Upper lobe of right lung (tissue), 1 donor: ENCODE results near the gene UBE2D3. TPM values are rescaled to one million over a fixed set of nuclear protein-coding genes. Genes with fewer than 3 reads are reported as not detected.
A peak's percentile ranks its signal among the peaks of the same experiment; 100 is the strongest.
"Not testable (repeated sequence)": the region's sequence is repeated elsewhere in the genome, so short reads cannot be mapped to it uniquely, and the experiment has no call there.

Experiments
- ATAC-seq: fragments of 200-7000 bp; cut with Tn5 transposase; one replicate; pipeline ENCODE4 v1.9.1; 2020; ENCODE audit warnings: mild to moderate bottlenecking, moderate library complexity
- DNase-seq: peaks from one replicate; pipeline ENCODE4 v3.0.0-alpha.2; 2020
- H3K27ac ChIP-seq: fragments of 200-600 bp; one replicate; pipeline ENCODE4 v1.8.0; 2022
- H3K27me3 ChIP-seq: fragments of 200-600 bp; one replicate; pipeline ENCODE4 v1.8.0; 2022; ENCODE audit warnings: mild to moderate bottlenecking
- H3K36me3 ChIP-seq: fragments of 200-600 bp; one replicate; pipeline ENCODE4 v1.8.0; 2022
- H3K4me1 ChIP-seq: fragments of 200-600 bp; one replicate; pipeline ENCODE4 v1.8.0; 2022
- H3K4me3 ChIP-seq: fragments of 200-600 bp; one replicate; pipeline ENCODE4 v1.8.0; 2022; ENCODE audit warnings: mild to moderate bottlenecking
- H3K9me3 ChIP-seq: fragments of 200-600 bp; one replicate; pipeline ENCODE4 v1.8.0; 2022
- intact Hi-C: fragments of 100-400 bp; cut with DNase I; formaldehyde crosslinking; loops from one replicate; pipeline ENCODE4 v1.11.0; 2022
- total RNA-seq: library from RNA; stranded (reverse); fragmentation: NEBNext Ultra II Directional; extraction: Animal tissue kit (Norgen Biotek cat#: 25700); gene quantifications from one replicate; pipeline ENCODE4 v1.2.1, GENCODE V29; 2021
- TF ChIP-seq, protein P1 (sequence below): fragments of 200-600 bp; IDR thresholded peaks from one replicate; pipeline ENCODE4 v1.8.0; 2022; ENCODE audit warnings: antibody characterized with exemption
- donor health status: DM: no; HTN: yes; CAD: no; lungs with severe emphysema.

Gene UBE2D3
- total RNA-seq, 1 donor from 2014 or later: 279 TPM

GRCh38 chr4:102823464-102823863, 3.9 kb downstream of the UBE2D3 start:
- Histone ChIP-seq H3K27me3 (no peaks in the 10 kb centered on the region), H3K4me3 (peak overlapping the region; percentile 93), H3K9me3 (no peaks in the 10 kb centered on the region), H3K36me3 (peaks cover 23% of the 10 kb centered on the region), H3K27ac (no peak overlapping the region), H3K4me1 (peaks cover 63% of the 10 kb centered on the region)
- ATAC-seq (no peak), DNase-seq (no peak)
- TF ChIP-seq, protein P1, sequence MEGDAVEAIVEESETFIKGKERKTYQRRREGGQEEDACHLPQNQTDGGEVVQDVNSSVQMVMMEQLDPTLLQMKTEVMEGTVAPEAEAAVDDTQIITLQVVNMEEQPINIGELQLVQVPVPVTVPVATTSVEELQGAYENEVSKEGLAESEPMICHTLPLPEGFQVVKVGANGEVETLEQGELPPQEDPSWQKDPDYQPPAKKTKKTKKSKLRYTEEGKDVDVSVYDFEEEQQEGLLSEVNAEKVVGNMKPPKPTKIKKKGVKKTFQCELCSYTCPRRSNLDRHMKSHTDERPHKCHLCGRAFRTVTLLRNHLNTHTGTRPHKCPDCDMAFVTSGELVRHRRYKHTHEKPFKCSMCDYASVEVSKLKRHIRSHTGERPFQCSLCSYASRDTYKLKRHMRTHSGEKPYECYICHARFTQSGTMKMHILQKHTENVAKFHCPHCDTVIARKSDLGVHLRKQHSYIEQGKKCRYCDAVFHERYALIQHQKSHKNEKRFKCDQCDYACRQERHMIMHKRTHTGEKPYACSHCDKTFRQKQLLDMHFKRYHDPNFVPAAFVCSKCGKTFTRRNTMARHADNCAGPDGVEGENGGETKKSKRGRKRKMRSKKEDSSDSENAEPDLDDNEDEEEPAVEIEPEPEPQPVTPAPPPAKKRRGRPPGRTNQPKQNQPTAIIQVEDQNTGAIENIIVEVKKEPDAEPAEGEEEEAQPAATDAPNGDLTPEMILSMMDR: no peak
- intact Hi-C loops: no loop called here

- no peaks in the 10 kb centered on the region for H3K9me3 ChIP-seq
- H3K4me3 ChIP-seq: peak overlapping the region; percentile 9
- H3K27me3 ChIP-seq: no peaks in the 10 kb centered on the region
- intact Hi-C loops: no loop called here
- TF ChIP-seq, protein P1: no peak
- peaks cover 99% of the 10 kb centered on the region for H3K4me1 ChIP-seq
- no peak for ATAC-seq
- peaks cover 36% of the 10 kb centered on the region for H3K36me3 ChIP-seq
- peak overlapping the region; percentile 27 for H3K27ac ChIP-seq
- no peak for DNase-seq
Measured at GRCh38 chr4:102819588-102820365, 7.6 kb downstream of the UBE2D3 start.

GRCh38 chr4:102819100-102819499, 8.3 kb downstream of the UBE2D3 start:
- ATAC-seq, H3K27me3 ChIP-seq, H3K9me3 ChIP-seq, intact Hi-C loops, DNase-seq: not testable (repeated sequence)
- Histone ChIP-seq H3K27ac (peak overlapping the region; percentile 27), H3K36me3 (peaks cover 35% of the 10 kb centered on the region), H3K4me1 (peaks cover 98% of the 10 kb centered on the region), H3K4me3 (peak overlapping the region; percentile 9)

DNA sequence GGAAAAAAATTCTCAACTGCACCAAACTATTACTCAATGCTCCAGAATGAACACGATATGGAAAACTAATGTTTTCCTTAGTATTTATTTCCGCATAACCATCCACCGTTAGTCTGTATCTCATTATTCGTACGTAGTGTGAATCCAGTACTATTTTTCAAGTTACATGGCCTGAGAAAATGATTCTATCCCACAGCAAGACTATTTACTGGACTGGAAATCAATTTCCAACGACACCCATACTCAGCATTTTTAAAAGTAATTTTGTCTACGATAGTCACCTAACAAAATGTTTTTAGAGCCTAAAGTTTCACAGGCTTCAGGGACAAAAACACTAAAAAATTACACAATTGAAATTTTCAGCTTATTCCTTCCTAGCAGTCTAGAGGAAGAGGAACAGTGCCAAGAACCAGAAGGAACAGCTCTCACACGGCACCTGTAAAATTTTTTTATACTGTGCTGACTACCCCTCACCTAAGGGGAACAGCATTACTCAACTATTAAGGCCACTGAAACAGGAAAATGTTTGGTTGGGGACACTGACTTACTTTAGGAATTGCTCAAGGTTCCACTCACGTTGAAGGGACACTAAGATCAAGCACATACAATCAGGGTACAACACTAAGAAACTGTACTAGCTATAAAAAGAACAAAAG, 9.6 kb downstream of the UBE2D3 start:
- Histone ChIP-seq H3K4me1 (peaks cover 98% of the 10 kb centered on the region), H3K9me3 (no peaks in the 10 kb centered on the region), H3K4me3 (no peak overlapping the region), H3K36me3 (peaks cover 23% of the 10 kb centered on the region), H3K27ac (no peak overlapping the region), H3K27me3 (no peaks in the 10 kb centered on the region)
- intact Hi-C loops: no loop called here
- ATAC-seq: peak; percentile 77
- TF ChIP-seq, protein P1: no peak
- DNase-seq: no peak

DNA sequence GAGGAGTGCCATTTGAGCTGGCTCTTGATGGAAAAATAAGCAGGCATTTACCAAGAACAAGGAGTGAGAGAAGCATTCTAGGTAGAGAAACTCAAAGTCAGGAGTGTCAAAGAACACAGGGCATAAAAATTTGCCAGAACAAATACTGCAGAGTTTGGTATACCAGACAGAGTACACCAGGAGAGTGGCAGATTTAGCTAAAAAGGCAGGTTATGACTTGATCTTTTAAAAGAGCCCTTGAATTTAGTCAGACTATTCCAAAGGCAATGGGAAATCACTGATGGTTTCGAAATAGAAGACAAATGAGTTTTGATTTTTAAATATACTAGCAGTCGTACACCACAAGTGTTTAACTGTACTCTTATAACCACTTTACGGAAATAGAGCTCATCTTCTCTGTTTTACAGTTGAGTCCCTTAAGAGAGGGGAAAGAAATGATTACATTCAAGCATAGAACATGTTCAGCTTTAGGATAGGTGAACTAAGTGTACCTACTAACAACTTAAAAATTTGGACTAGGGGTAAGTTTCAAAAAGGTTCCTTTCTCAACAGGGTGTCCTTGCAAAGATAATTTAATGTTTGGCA, 10.2 kb downstream of the UBE2D3 start:
- Histone ChIP-seq H3K4me1 (peaks cover 98% of the 10 kb centered on the region), H3K9me3 (no peaks in the 10 kb centered on the region), H3K4me3 (no peak overlapping the region), H3K27ac (no peak overlapping the region), H3K27me3 (no peaks in the 10 kb centered on the region), H3K36me3 (peaks cover 23% of the 10 kb centered on the region)
- TF ChIP-seq, protein P1: no peak
- ATAC-seq: peak; percentile 41
- DNase-seq: no peak
- intact Hi-C loops: no loop called here

DNA sequence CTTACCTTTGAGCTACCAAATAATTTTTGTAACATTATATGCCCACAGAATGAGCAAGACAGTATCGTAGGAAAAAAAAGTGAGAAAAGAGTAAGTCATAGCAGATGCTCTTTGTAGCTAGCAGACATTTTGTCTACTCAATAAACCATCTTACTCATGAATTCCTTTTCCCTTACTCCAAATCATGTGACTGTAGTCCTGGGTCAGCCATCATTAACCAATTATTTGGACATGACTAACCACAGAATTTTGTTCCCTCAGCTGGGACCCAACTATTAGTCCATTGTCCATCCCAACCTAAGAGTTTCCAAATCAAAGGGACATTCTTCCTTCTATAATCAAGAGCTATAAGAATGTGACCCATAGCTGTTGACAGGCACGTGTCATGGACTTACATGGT, 11.4 kb downstream of the UBE2D3 start:
- Histone ChIP-seq H3K4me1 (peaks cover 98% of the 10 kb centered on the region), H3K27me3 (no peaks in the 10 kb centered on the region), H3K9me3 (no peaks in the 10 kb centered on the region), H3K4me3 (no peak overlapping the region), H3K36me3 (peaks cover 18% of the 10 kb centered on the region), H3K27ac (no peak overlapping the region)
- intact Hi-C loops: no loop called here
- ATAC-seq (no peak), DNase-seq (no peak)
- TF ChIP-seq, protein P1: no peak
